ENCODE measurements around the gene KCNH1.

DNA sequence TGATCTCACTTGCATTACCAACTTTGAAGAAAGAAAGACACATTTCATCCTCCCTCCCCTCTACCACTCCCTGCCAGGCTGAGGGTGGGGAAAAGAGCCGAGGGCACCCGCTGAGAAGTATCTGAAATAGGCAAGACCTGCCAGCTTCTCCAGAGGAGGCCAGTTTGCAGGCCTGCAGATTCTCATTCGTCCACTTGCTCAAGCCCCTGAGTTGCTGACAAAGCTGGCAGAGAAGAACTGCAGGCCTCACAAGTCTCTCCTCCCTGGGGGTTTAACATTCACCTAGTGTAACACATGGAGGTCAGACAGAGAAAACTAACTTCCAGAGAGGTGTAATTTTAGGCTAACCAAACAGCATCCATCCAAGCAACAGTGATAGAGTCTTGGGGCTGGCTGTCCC, 428.9 kb downstream of the KCNH1 start:
- TF ChIP-seq CTCF (IDR thresholded peaks at IDR 0.05; ENCODE audit: poor library complexity), result no peak
- TF ChIP-seq EZH2 (IDR thresholded peaks at IDR 0.05; ENCODE audit: borderline replicate concordance), result no peak
- no peak for TF ChIP-seq EZH2phosphoT487 (IDR thresholded peaks at IDR 0.05; ENCODE audit: low read depth, severe bottlenecking, unreplicated experiment)
